Vagina (tissue), 2 donors: ENCODE data around the gene CLP1. TPM values are rescaled to one million over a fixed set of nuclear protein-coding genes. Genes with fewer than 3 reads are reported as not detected.

Experiments
- DNase-seq, 2 donors: peaks; one replicate each; pipeline ENCODE4 v3.0.0-alpha.2; 2017; ENCODE audit errors: extremely low spot score in 2 of 2
- H3K27ac ChIP-seq: fragments of 200-600 bp; sonication (generic); one replicate; pipeline ENCODE4 v1.5.1; 2019
- H3K27me3 ChIP-seq: fragments of 200-600 bp; sonication (generic); one replicate; pipeline ENCODE4 v1.5.1; 2019
- H3K36me3 ChIP-seq, 2 donors: fragments of 200-600 bp; sonication (generic); one replicate each; pipeline ENCODE4 v1.5.1; 2017 to 2019
- H3K4me1 ChIP-seq: fragments of 200-600 bp; sonication (generic); one replicate; pipeline ENCODE4 v1.5.1; 2019
- H3K4me3 ChIP-seq, 2 donors: fragments of 200-600 bp; sonication (generic); 1 replicate in 1 of 2; 2 replicates in 1 of 2; pipeline ENCODE4 v1.5.1; 2016 to 2019
- H3K9me3 ChIP-seq: fragments of 200-600 bp; sonication (generic); one replicate; pipeline ENCODE4 v1.5.1; 2019
- POLR2A ChIP-seq, 2 donors: fragments of 450-650 bp; IDR thresholded peaks; one replicate each; pipeline ENCODE4 v1.6.1; 2017; ENCODE audit warnings: antibody characterized with exemption in 2 of 2, mild to moderate bottlenecking in 2 of 2, moderate library complexity in 2 of 2
- POLR2AphosphoS5 ChIP-seq, 2 donors: sonication (generic); formaldehyde crosslinking; IDR thresholded peaks; one replicate each; pipeline ENCODE4 v1.9.0; 2017; ENCODE audit warnings: antibody characterized with exemption in 2 of 2, mild to moderate bottlenecking in 2 of 2, low read depth in 1 of 2; ENCODE audit not compliant: insufficient read depth in 1 of 2
- intact Hi-C: fragments of 100-400 bp; cut with DNase I; formaldehyde crosslinking; loops from one replicate; pipeline ENCODE4 v1.15.1; 2023
- total RNA-seq: library from RNA; depleted of rRNA; stranded (reverse); fragments of >200 nt; gene quantifications from one replicate; pipeline ENCODE4 v1.2.3, GENCODE V29; 2016
- TF ChIP-seq, protein P1 (sequence below), 3 experiments: fragments of 450-650 bp in 2 of 3; fragments of 200-600 bp in 1 of 3; sonication (generic) in 1 of 3; IDR thresholded peaks; one replicate each; pipeline ENCODE4 v1.5.1; 2017 to 2019; ENCODE audit warnings: antibody characterized with exemption in 3 of 3, mild to moderate bottlenecking in 2 of 3, moderate library complexity in 2 of 3

The CLP1 gene
- total RNA-seq, 1 donor from 2014 or later = 10.8 TPM

DNA sequence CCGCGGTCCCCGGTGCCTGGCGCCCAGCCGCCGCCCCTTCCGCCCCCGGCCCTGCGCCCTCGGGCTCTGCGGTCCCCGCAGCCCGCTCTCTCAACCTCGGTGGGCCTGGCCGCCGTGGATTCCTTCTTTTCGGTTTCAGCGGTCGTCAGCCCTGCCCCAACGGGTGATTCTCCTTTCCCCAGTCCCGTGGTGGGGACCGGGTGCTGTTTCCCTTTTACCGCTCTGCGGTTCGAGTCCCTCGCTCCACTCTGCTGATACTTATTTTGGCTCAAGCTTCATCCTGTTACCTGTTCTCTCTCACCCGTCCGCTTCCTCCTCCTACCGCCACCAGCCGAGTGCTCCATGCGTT lies 10.8 kb downstream of the CLP1 start:
- DNase-seq = no peak

DNA sequence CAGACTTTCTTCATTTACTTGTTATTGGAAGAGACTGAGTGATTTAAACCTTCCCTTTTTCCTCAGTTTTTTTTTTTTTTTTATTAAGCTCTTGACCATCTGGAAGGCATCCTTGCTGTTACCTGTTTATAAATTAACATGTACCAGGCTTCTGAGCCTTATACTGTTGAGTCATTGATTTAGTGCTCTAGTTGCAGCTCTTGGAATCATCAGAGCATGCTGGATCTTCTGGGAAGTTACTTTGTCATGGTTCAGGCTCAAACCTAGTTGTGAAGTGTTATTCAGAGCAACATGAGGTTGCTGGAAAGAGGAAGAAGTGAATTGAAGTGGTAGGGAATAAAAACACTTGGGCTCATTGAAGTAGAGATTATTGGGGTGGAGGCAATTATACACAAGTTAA lies 16.7 kb downstream of the CLP1 start:
- peak overlapping the region; percentile 53 for H3K27ac ChIP-seq

More for the DNA sequence above, 10.8 kb downstream of the CLP1 start:
- no peaks in the 10 kb centered on the region for H3K27me3 ChIP-seq
- intact Hi-C loops = no loop called here
- peak overlapping the region; percentile 92 to 99 for H3K4me3 ChIP-seq
- H3K36me3 ChIP-seq = peaks cover 0 to 16% of the 10 kb centered on the region in 2 donors
- no peak for TF ChIP-seq POLR2A (IDR thresholded peaks at IDR 0.05)
- TF ChIP-seq, protein P1, sequence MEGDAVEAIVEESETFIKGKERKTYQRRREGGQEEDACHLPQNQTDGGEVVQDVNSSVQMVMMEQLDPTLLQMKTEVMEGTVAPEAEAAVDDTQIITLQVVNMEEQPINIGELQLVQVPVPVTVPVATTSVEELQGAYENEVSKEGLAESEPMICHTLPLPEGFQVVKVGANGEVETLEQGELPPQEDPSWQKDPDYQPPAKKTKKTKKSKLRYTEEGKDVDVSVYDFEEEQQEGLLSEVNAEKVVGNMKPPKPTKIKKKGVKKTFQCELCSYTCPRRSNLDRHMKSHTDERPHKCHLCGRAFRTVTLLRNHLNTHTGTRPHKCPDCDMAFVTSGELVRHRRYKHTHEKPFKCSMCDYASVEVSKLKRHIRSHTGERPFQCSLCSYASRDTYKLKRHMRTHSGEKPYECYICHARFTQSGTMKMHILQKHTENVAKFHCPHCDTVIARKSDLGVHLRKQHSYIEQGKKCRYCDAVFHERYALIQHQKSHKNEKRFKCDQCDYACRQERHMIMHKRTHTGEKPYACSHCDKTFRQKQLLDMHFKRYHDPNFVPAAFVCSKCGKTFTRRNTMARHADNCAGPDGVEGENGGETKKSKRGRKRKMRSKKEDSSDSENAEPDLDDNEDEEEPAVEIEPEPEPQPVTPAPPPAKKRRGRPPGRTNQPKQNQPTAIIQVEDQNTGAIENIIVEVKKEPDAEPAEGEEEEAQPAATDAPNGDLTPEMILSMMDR (IDR thresholded peaks at IDR 0.05) = no peak
- no peak for TF ChIP-seq POLR2AphosphoS5 (IDR thresholded peaks at IDR 0.05; ENCODE audit: insufficient read depth in 1 of 2, low read depth in 1 of 2)
- H3K4me1 ChIP-seq = peaks cover 46% of the 10 kb centered on the region
- H3K9me3 ChIP-seq = no peaks in the 10 kb centered on the region
- peak overlapping the region; percentile 98 for H3K27ac ChIP-seq

DNA sequence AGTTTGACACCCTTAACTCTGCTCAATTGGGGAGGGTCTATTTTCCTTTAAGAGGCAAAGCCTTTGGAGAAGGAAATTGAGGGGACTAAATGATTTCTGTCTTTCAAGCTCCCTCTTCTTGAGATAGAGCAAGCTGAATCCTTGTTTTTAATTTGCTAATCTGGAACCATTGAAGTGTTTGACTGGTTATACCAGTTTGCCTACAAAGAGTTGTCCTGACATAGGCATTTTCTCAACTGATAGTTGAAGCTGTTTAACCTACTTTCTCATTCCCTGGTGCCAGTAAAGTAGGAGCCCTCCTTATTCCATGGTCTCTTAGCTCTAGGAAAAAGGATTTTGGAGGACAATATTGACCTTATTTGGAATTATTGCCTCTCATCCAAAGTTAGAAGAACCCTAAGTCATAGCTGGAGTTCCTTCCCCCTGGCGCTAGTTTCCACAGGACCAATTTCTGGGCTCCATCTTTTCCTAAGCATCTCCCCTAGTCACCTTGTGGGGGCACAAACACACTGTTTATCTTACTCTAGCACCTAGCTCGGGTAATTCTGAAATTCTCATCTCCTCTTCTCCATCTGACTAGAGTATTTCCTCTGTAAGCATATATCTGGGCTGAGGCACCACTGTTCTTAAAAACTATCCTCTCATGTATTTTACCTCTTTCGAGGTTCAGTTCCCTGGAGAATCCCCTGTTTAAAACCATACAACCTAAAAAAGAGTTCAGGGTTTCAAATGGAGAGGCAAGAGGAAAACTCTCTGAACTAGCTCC lies 17.8 kb downstream of the CLP1 start:
- no peaks in the 10 kb centered on the region for H3K27me3 ChIP-seq
- TF ChIP-seq, protein P1 (IDR thresholded peaks at IDR 0.05) = no peak
- TF ChIP-seq POLR2AphosphoS5 (IDR thresholded peaks at IDR 0.05; ENCODE audit: insufficient read depth in 1 of 2, low read depth in 1 of 2) = peak in 1 of 2 donors; percentile 32
- DNase-seq = no peak
- H3K27ac ChIP-seq = peak overlapping the region; percentile 53
- peaks cover 75% of the 10 kb centered on the region for H3K4me1 ChIP-seq
- intact Hi-C loops = no loop called here
- H3K9me3 ChIP-seq = no peaks in the 10 kb centered on the region
- peaks cover 0 to 26% of the 10 kb centered on the region in 2 donors for H3K36me3 ChIP-seq
- H3K4me3 ChIP-seq = no peak overlapping the region

More for the DNA sequence above, 16.7 kb downstream of the CLP1 start:
- Histone ChIP-seq H3K4me3 (no peak overlapping the region), H3K4me1 (peaks cover 75% of the 10 kb centered on the region), H3K27me3 (no peaks in the 10 kb centered on the region), H3K9me3 (no peaks in the 10 kb centered on the region), H3K36me3 (peaks cover 0 to 26% of the 10 kb centered on the region in 2 donors)
- intact Hi-C loops = no loop called here
- DNase-seq = no peak
- TF ChIP-seq POLR2AphosphoS5 (IDR thresholded peaks at IDR 0.05; ENCODE audit: insufficient read depth in 1 of 2, low read depth in 1 of 2) (no peak), POLR2A (IDR thresholded peaks at IDR 0.05) (no peak)
- TF ChIP-seq, protein P1 (IDR thresholded peaks at IDR 0.05) = no peak

DNA sequence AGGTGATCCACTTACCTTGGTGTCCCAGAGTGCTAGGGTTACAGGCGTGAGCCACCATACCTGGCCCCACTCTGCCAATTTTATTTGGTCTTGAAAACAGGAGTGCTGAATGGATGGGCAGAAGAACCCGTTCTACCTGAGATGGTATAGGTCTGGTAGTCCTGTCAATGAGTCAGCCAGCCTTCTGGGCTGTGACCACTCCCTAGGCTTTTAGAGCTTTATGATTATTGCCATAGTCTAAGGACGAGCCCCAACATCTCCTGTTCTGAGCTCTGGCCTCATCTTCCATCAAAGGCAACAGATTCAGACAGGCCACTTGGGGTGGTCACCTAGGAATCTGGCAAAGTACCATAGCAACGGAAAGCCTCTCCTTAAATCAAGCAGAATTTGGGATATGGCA lies 21.8 kb downstream of the CLP1 start:
- peak in 1 of 2 donors; percentile 89 for DNase-seq
- intact Hi-C loops = no loop called here
- Histone ChIP-seq H3K4me1 (peaks cover 71% of the 10 kb centered on the region), H3K36me3 (peaks cover 0 to 35% of the 10 kb centered on the region in 2 donors), H3K27ac (no peak overlapping the region), H3K27me3 (no peaks in the 10 kb centered on the region), H3K4me3 (no peak overlapping the region), H3K9me3 (no peaks in the 10 kb centered on the region)
- peak in 1 of 2 donors; percentile 70 for TF ChIP-seq POLR2AphosphoS5 (IDR thresholded peaks at IDR 0.05; ENCODE audit: insufficient read depth in 1 of 2, low read depth in 1 of 2)
- TF ChIP-seq POLR2A (IDR thresholded peaks at IDR 0.05) = no peak
- TF ChIP-seq, protein P1 (IDR thresholded peaks at IDR 0.05) = no peak

DNA sequence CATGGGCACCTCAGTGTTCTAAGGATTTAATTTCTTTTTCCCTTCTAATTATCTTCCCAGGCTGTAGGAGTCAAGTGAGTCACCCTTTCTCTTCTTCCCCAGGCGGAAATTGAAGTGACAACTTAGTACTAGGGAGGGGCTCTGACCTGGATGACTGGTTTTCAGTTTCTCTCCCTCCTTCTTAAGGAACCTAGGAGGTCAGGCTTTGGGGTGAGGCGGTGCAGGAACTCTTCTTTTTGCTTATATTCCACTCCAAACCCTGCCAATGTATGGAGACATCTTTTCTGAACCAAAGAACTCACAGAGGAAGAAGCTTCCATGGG lies 23.0 kb downstream of the CLP1 start:
- Histone ChIP-seq H3K36me3 (peaks cover 0 to 46% of the 10 kb centered on the region in 2 donors), H3K27me3 (no peaks in the 10 kb centered on the region), H3K4me3 (no peak overlapping the region), H3K9me3 (no peaks in the 10 kb centered on the region), H3K4me1 (peaks cover 60% of the 10 kb centered on the region), H3K27ac (peak overlapping the region; percentile 9)
- no peak for TF ChIP-seq POLR2A (IDR thresholded peaks at IDR 0.05)
- peak in 1 of 2 donors; percentile 53 for TF ChIP-seq POLR2AphosphoS5 (IDR thresholded peaks at IDR 0.05; ENCODE audit: insufficient read depth in 1 of 2, low read depth in 1 of 2)
- intact Hi-C loops = no loop called here
- no peak for DNase-seq
